GM23248 (cell line): ENCODE results near the gene POLDIP2. TPM values are rescaled to one million over a fixed set of nuclear protein-coding genes. Genes with fewer than 3 reads are reported as not detected.
A peak's percentile ranks its signal among the peaks of the same experiment; 100 is the strongest.

Source experiments
- DNase-seq: peaks from one replicate; pipeline ENCODE4 v3.0.0-alpha.2; 2015
- H2AFZ ChIP-seq: fragments of 200-600 bp; sonication (generic); 2 replicates; pipeline ENCODE4 v1.6.1; 2016; ENCODE audit warnings: antibody characterized with exemption
- H3F3A ChIP-seq: fragments of 200-600 bp; sonication (generic); 2 replicates; pipeline ENCODE4 v1.6.1; 2016; ENCODE audit warnings: mild to moderate bottlenecking, antibody characterized with exemption, mixed run types; ENCODE audit not compliant: insufficient read depth
- H3K27ac ChIP-seq: fragments of 200-600 bp; sonication (generic); 2 replicates; pipeline ENCODE4 v1.5.1; 2016; ENCODE audit warnings: mild to moderate bottlenecking
- H3K27me3 ChIP-seq: fragments of 200-600 bp; sonication (generic); replicated peaks from 2 replicates; pipeline ENCODE4 v1.6.1; 2016; ENCODE audit warnings: mild to moderate bottlenecking; ENCODE audit not compliant: insufficient read depth
- H3K36me3 ChIP-seq: fragments of 200-600 bp; sonication (generic); 2 replicates; pipeline ENCODE4 v1.6.1; 2016; ENCODE audit warnings: low read depth, mild to moderate bottlenecking
- H3K4me1 ChIP-seq: fragments of 200-600 bp; sonication (generic); 2 replicates; pipeline ENCODE4 v1.6.1; 2016; ENCODE audit warnings: mild to moderate bottlenecking; ENCODE audit not compliant: insufficient read depth
- H3K4me2 ChIP-seq: fragments of 200-600 bp; sonication (generic); one replicate; pipeline ENCODE4 v1.6.1; 2016; ENCODE audit warnings: mild to moderate bottlenecking; ENCODE audit not compliant: unreplicated experiment
- H3K4me3 ChIP-seq: fragments of 200-600 bp; sonication (generic); 2 replicates; pipeline ENCODE4 v1.5.1; 2016; ENCODE audit warnings: mild to moderate bottlenecking
- H3K79me2 ChIP-seq: fragments of 200-600 bp; sonication (generic); 2 replicates; pipeline ENCODE4 v1.6.1; 2016; ENCODE audit warnings: mild to moderate bottlenecking; ENCODE audit not compliant: insufficient read depth
- H3K9ac ChIP-seq: fragments of 200-600 bp; sonication (generic); 2 replicates; pipeline ENCODE4 v1.6.1; 2016; ENCODE audit warnings: mild to moderate bottlenecking
- H3K9me2 ChIP-seq: fragments of 200-600 bp; sonication (generic); 2 replicates; pipeline ENCODE4 v1.6.1; 2016; ENCODE audit warnings: mixed run types, mild to moderate bottlenecking, moderate library complexity; ENCODE audit not compliant: insufficient read depth
- H3K9me3 ChIP-seq: fragments of 200-600 bp; sonication (generic); one replicate; pipeline ENCODE4 v1.6.1; 2017; ENCODE audit warnings: low read depth
- H4K20me1 ChIP-seq: fragments of 200-600 bp; sonication (generic); 2 replicates; pipeline ENCODE4 v1.6.0; 2016; ENCODE audit not compliant: insufficient read depth
- EZH2 ChIP-seq: fragments of 200-600 bp; sonication (generic); IDR thresholded peaks from 2 replicates; pipeline ENCODE4 v1.6.1; 2018; ENCODE audit warnings: antibody characterized with exemption, mild to moderate bottlenecking; ENCODE audit not compliant: insufficient read depth, poor library complexity, severe bottlenecking
- EZH2phosphoT487 ChIP-seq: fragments of 200-600 bp; sonication (generic); IDR thresholded peaks from 2 replicates; pipeline ENCODE4 v1.6.1; 2018; ENCODE audit warnings: antibody characterized with exemption, moderate library complexity, mild to moderate bottlenecking, low read depth; ENCODE audit not compliant: insufficient read depth
- WGBS, 2 experiments: methylation state at CpG; one replicate each; pipeline ENCODE4 v1.1.6; 2015 to 2017; ENCODE audit warnings: low lambda C conversion rate in 2 of 2, low coverage in 1 of 2; ENCODE audit errors: missing lambda C conversion rate in 2 of 2; 5-methylcytosine and 5-hydroxymethylcytosine counted together
- in situ Hi-C: fragments of 300-500 bp; cut with MboI; formaldehyde crosslinking; loops from 2 replicates; pipeline ENCODE4 v1.15.0; 2020
- polyA plus RNA-seq: library from polyadenylated mRNA; unstranded; fragments of >200 nt; fragmentation: Nextera tagmentation; extraction: Ambion mirVana; gene quantifications from 2 replicates; pipeline ENCODE4 v1.2.1, GENCODE V29; 2016
- total RNA-seq: library from RNA; depleted of rRNA; stranded (reverse); fragments of >200 nt; shearing (Covaris generic); gene quantifications from 2 replicates; pipeline ENCODE4 v1.2.3, GENCODE V29; 2014

POLDIP2 gene
- total and polyA plus RNA-seq, 2 experiments from 2014 or later = 92.7 to 105 TPM

- in situ Hi-C loops = no loop called here
- DNase-seq = no peak
- H3K4me2 ChIP-seq = no peak overlapping the region
- peak overlapping the region; percentile 11; the same call in 1 of the 2 replicates for H3K9ac ChIP-seq
- no peaks in the 10 kb centered on the region for H3K27me3 ChIP-seq
- TF ChIP-seq EZH2 (no peak), EZH2phosphoT487 (no peak)
- no peak overlapping the region for H2AFZ ChIP-seq
- H3K36me3 ChIP-seq = peaks cover 51% of the 10 kb centered on the region
- no peaks in the 10 kb centered on the region for H3K9me3 ChIP-seq
- H3K9me2 ChIP-seq = no peaks in the 10 kb centered on the region
- peaks cover 9% of the 10 kb centered on the region for H3K79me2 ChIP-seq
- peak overlapping the region; percentile 73 for H3K27ac ChIP-seq
- H3K4me1 ChIP-seq = peaks cover 24% of the 10 kb centered on the region
- H4K20me1 ChIP-seq = no peaks in the 10 kb centered on the region
- WGBS, 2 experiments = 82 to 87% methylated on average over 12 to 13 of the region's 13 CpGs
- H3F3A ChIP-seq = peaks cover 60% of the 10 kb centered on the region
- no peak overlapping the region for H3K4me3 ChIP-seq
Measured at GRCh38 chr17:28345419-28346198, 11.7 kb downstream of the POLDIP2 start.

DNA sequence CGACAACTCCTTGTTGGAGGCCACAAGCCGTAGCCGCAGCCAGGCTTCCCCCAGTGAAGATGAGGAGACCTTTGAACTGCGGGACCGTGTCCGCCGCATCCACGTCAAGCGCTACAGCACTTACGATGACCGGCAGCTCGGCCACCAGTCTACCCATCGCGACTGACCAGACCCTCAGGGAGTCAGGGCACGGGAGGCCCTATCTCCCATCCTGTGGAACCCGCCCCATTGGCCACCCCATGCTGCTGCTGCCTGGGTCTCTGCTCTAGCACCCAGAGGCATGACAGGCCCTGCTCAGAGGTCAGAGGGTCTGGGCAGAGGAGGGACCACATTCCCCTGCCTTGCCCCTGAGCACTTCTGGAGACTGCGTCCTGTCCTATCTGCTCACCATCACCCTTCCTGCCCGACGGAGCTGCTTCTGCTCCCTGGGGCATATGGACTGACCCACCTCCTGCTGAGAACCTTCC lies 12.9 kb downstream of the POLDIP2 start:
- 90 to 92% methylated on average over 18 to 19 of the region's 19 CpGs for WGBS, 2 experiments
- Histone ChIP-seq H3K4me2 (no peak overlapping the region), H2AFZ (no peak overlapping the region), H3K9me3 (no peaks in the 10 kb centered on the region), H3K36me3 (peaks cover 44% of the 10 kb centered on the region), H3K9ac (no peak overlapping the region), H3K9me2 (no peaks in the 10 kb centered on the region), H4K20me1 (no peaks in the 10 kb centered on the region), H3F3A (peaks cover 48% of the 10 kb centered on the region), H3K79me2 (peaks cover 20% of the 10 kb centered on the region), H3K27me3 (no peaks in the 10 kb centered on the region), H3K27ac (0 out of 2 replicates have a peak overlapping the region, but pooled peaks have one; percentile 73), H3K4me1 (peaks cover 24% of the 10 kb centered on the region), H3K4me3 (no peak overlapping the region)
- in situ Hi-C loops = no loop called here
- DNase-seq = no peak
- TF ChIP-seq EZH2 (no peak), EZH2phosphoT487 (no peak)

DNA sequence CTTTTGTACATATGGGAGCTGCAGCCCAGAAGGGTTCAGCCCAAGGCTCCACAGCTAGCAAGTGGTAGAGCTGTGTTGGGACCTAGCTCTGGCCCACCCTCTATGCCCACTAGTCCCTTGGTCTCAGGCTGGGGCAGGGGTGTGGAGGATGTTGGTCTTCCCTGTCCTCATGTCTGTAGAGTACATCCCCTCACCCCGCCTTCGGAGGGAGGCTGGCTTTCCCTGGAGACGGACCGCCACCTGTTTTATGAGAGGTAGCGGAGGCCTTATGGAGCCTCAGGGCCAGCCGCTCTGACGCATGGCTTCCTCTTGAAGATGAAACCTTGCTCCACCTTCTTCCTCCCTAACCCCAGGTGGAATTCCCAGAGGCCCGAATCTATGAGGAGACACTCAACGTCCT lies 13.3 kb downstream of the POLDIP2 start:
- H3K4me3 ChIP-seq = no peak overlapping the region
- H2AFZ ChIP-seq = no peak overlapping the region
- H3F3A ChIP-seq = peaks cover 44% of the 10 kb centered on the region
- H3K9me3 ChIP-seq = no peaks in the 10 kb centered on the region
- H3K27ac ChIP-seq = no peak overlapping the region
- DNase-seq = no peak
- in situ Hi-C loops = no loop called here
- WGBS, 2 experiments = 77 to 80% methylated on average over 9 of the region's 9 CpGs
- H3K79me2 ChIP-seq = peaks cover 24% of the 10 kb centered on the region
- H3K9me2 ChIP-seq = no peaks in the 10 kb centered on the region
- no peak overlapping the region for H3K4me2 ChIP-seq
- H3K36me3 ChIP-seq = peaks cover 43% of the 10 kb centered on the region
- no peaks in the 10 kb centered on the region for H3K27me3 ChIP-seq
- no peaks in the 10 kb centered on the region for H4K20me1 ChIP-seq
- H3K9ac ChIP-seq = no peak overlapping the region
- H3K4me1 ChIP-seq = peaks cover 24% of the 10 kb centered on the region
- TF ChIP-seq EZH2phosphoT487 (no peak), EZH2 (no peak)

GRCh38 chr17:28343491-28343932 lies 13.8 kb downstream of the POLDIP2 start:
- Histone ChIP-seq H3K27me3 (no peaks in the 10 kb centered on the region), H3K4me2 (no peak overlapping the region), H3K9ac (no peak overlapping the region), H3K79me2 (peaks cover 29% of the 10 kb centered on the region), H3K4me1 (peaks cover 24% of the 10 kb centered on the region), H3K4me3 (no peak overlapping the region), H2AFZ (no peak overlapping the region), H3K27ac (no peak overlapping the region), H3K9me3 (no peaks in the 10 kb centered on the region), H3K9me2 (no peaks in the 10 kb centered on the region), H3F3A (peaks cover 39% of the 10 kb centered on the region), H3K36me3 (peaks cover 43% of the 10 kb centered on the region), H4K20me1 (no peaks in the 10 kb centered on the region)
- DNase-seq = no peak
- TF ChIP-seq EZH2 (no peak), EZH2phosphoT487 (no peak)
- 65 to 69% methylated on average over 8 to 10 of the region's 10 CpGs for WGBS, 2 experiments
- in situ Hi-C loops = no loop called here
